GM12865 (cell line): ENCODE measurements around the gene B4GALT3.

Experiments used
- DNase-seq: peaks from one replicate; pipeline ENCODE4 v3.0.0; 2010; ENCODE audit warnings: low read depth
- H3K4me3 ChIP-seq: 2 replicates; pipeline ENCODE4 v1.5.1; 2011; ENCODE audit warnings: mild to moderate bottlenecking, low read depth, low read length, control low read depth
- CTCF ChIP-seq: IDR thresholded peaks from 2 replicates; pipeline ENCODE4 v1.5.1; 2011; ENCODE audit warnings: low read length, control low read depth, low read depth, inconsistent platforms; ENCODE audit not compliant: insufficient read depth; ENCODE audit errors: missing control alignments

The B4GALT3 gene

DNA sequence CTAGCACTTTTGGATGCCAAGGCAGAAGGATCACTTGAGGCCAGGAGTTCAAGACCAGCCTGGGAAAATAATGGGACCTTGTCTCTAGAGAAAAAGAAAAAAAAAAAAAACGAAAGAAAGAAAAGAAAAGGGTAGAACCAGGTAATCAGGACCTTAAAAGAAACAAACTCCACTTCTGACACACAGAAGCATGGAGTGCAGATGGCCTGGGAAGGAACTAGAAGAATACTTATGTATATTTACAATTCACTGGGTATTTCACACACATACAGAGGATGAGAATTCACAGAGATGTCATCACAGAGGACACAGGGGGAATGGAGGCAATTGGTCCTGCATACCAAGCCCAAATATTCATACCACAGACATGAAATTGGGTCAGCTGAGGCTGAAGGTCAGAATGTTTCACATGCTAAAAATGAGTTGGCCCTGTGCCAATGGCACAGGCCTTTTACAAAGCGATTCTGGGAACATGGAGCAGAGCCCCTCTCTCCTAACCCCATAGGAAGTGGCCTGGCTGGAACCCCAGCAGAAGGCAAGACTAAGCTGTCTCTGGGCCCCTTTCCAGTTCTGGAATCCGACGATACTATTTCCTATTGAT is 4.4 kb downstream of the B4GALT3 start:
- DNase-seq = no peak

DNA sequence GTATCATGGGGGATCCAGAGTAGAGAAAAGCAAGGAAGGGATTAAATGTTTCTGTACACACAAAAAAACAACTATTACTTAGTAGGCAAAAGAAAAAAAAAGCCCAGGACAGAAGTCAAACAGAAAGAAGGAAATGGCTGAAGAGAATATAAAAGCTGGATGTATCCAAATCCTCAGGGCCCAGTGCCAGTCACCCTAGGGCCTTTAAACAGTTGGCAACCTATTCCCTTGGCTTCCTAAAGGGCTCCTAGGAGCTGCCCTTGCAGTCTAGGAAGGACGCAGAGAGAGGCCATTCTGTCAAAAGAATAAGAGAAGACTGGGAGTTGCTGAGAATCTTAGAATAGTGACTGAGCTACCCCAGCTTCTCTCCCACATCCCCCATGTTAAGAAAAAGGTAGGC is 5.0 kb downstream of the B4GALT3 start:
- no peak overlapping the region for H3K4me3 ChIP-seq
- no peak for DNase-seq
- TF ChIP-seq CTCF = no peak

More for the DNA sequence above, 4.4 kb downstream of the B4GALT3 start:
- H3K4me3 ChIP-seq = no peak overlapping the region
- no peak for TF ChIP-seq CTCF

DNA sequence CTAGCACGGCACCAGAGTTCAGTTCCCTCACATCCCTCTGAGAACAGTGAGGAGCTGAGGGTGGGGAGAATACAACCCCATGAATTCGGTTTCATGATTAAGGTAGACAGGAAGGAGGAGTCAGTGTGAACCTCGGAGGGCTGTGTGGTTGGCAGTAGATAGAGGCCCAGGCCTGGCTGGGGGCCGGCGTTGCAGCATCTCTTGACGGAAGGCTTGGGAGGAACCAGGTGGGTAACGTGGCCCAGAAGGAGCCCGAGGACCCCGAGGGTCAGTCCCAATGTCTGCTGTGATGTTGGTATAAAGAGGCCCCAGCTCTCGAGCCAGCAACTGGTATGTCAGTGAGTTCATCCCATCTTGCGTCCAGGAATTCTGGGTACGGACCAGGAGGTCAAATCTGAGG is 5.6 kb downstream of the B4GALT3 start:
- TF ChIP-seq CTCF = no peak
- DNase-seq = no peak
- H3K4me3 ChIP-seq = no peak overlapping the region

- TF ChIP-seq CTCF = no peak
Observed at GRCh38 chr1:161171191-161171590, 6.1 kb downstream of the B4GALT3 start.

GRCh38 chr1:161168906-161169305 is 8.4 kb downstream of the B4GALT3 start:
- no peak for DNase-seq
- H3K4me3 ChIP-seq = no peak overlapping the region
- no peak for TF ChIP-seq CTCF

More at GRCh38 chr1:161171191-161171590, 6.1 kb downstream of the B4GALT3 start:
- no peak for DNase-seq
- H3K4me3 ChIP-seq = no peak overlapping the region

- TF ChIP-seq CTCF = no peak
- no peak for DNase-seq
- H3K4me3 ChIP-seq = peak overlapping the region; percentile 82
Observed at GRCh38 chr1:161166669-161167548, 10.4 kb downstream of the B4GALT3 start.
